DMS153 treated with DMSO at 0.1 percent for 48 hours (cell line): ENCODE results near the gene NKD2.
"Not testable (repeated sequence)": the region's sequence is repeated elsewhere in the genome, so short reads cannot be mapped to it uniquely, and the experiment has no call there.

Experiments used
- DNase-seq: peaks from one replicate; lab custom pipeline; 2025; ENCODE audit not compliant: unreplicated experiment; lab: John Stamatoyannopoulos, UW

NKD2 gene

GRCh38 chr5:1066676-1067075, 58.1 kb downstream of the NKD2 start:
- no peak for DNase-seq

- DNase-seq: no peak
These were observed 58.8 kb downstream of the NKD2 start for GRCh38 chr5:1067141-1068121.

GRCh38 chr5:1068204-1068894, 59.7 kb downstream of the NKD2 start:
- no peak for DNase-seq

GRCh38 chr5:1068895-1069719, 60.5 kb downstream of the NKD2 start:
- DNase-seq: no peak

- no peak for DNase-seq
These were observed 61.1 kb downstream of the NKD2 start for GRCh38 chr5:1069720-1070088.

- no peak for DNase-seq
These were observed 64.9 kb downstream of the NKD2 start for GRCh38 chr5:1073239-1074102.

- DNase-seq: no peak
These were observed 65.6 kb downstream of the NKD2 start for GRCh38 chr5:1074226-1074625.

GRCh38 chr5:1074816-1075554, 66.4 kb downstream of the NKD2 start:
- no peak for DNase-seq

- no peak for DNase-seq
These were observed 66.9 kb downstream of the NKD2 start for GRCh38 chr5:1075555-1075881.

GRCh38 chr5:1075931-1076330, 67.3 kb downstream of the NKD2 start:
- no peak for DNase-seq

GRCh38 chr5:1076406-1076805, 67.8 kb downstream of the NKD2 start:
- no peak for DNase-seq

GRCh38 chr5:1077026-1077425, 68.4 kb downstream of the NKD2 start:
- no peak for DNase-seq

GRCh38 chr5:1077491-1078020, 69.0 kb downstream of the NKD2 start:
- no peak for DNase-seq

GRCh38 chr5:1078206-1078605, 69.6 kb downstream of the NKD2 start:
- no peak for DNase-seq

- no peak for DNase-seq
These were observed 70.2 kb downstream of the NKD2 start for GRCh38 chr5:1078851-1079250.

- no peak for DNase-seq
These were observed 70.9 kb downstream of the NKD2 start for GRCh38 chr5:1079486-1079885.

GRCh38 chr5:1079961-1080360, 71.4 kb downstream of the NKD2 start:
- no peak for DNase-seq

GRCh38 chr5:1080432-1080831, 71.8 kb downstream of the NKD2 start:
- no peak for DNase-seq

- DNase-seq: no peak
These were observed 72.9 kb downstream of the NKD2 start for GRCh38 chr5:1081519-1081918.

GRCh38 chr5:1083026-1083425, 74.4 kb downstream of the NKD2 start:
- DNase-seq: not testable (repeated sequence)
